ENCODE results near the gene STX8.
"Not testable (repeated sequence)": the region's sequence is repeated elsewhere in the genome, so short reads cannot be mapped to it uniquely, and the experiment has no call there.

Gene STX8

DNA sequence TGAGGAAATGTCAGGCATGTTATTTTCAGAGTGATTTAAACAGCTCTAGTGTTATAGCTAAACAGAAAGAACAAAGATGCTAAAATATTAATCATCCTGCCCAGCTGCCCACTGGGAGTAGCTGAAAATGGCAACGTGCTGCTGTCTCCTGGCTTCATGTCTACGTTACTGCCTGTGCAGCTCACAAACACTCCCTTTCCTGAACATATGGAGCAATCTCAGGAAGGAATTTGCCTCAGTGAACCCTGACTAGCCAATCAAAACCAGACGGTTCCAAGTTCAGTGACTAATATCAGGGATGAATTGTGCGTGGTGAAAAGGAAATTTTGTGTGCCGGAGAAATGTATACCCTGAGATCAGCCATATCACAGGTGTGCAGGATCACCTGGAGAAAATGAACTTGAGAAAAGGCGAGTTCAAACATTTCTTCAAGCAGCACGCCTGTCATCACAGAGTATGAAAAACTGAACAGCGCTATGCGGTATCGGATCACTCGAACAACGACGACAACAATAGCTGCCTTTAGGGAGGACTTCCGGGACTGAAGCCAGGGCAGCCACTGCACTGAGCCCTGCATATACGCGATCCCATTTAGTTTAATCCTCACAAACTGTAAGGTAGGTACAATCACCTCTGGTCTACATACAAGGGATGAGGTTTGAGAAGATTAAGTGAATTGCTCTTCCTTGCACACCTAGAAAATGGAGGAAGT lies 110.3 kb downstream of the STX8 start:
- DNase-seq (ENCODE audit: extremely low read depth, insufficient read length): no peak
- no peaks in the 10 kb centered on the region for H3K36me3 ChIP-seq (ENCODE audit: control insufficient read depth, insufficient read depth, low read length)
- no peak overlapping the region for H3K4me3 ChIP-seq (replicated peaks; ENCODE audit: low read depth, low read length)
- TF ChIP-seq, protein P1, sequence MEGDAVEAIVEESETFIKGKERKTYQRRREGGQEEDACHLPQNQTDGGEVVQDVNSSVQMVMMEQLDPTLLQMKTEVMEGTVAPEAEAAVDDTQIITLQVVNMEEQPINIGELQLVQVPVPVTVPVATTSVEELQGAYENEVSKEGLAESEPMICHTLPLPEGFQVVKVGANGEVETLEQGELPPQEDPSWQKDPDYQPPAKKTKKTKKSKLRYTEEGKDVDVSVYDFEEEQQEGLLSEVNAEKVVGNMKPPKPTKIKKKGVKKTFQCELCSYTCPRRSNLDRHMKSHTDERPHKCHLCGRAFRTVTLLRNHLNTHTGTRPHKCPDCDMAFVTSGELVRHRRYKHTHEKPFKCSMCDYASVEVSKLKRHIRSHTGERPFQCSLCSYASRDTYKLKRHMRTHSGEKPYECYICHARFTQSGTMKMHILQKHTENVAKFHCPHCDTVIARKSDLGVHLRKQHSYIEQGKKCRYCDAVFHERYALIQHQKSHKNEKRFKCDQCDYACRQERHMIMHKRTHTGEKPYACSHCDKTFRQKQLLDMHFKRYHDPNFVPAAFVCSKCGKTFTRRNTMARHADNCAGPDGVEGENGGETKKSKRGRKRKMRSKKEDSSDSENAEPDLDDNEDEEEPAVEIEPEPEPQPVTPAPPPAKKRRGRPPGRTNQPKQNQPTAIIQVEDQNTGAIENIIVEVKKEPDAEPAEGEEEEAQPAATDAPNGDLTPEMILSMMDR (IDR thresholded peaks at IDR 0.05; ENCODE audit: insufficient read depth, low read length, poor library complexity, severe bottlenecking): no peak
- H3K27me3 ChIP-seq (replicated peaks; ENCODE audit: control insufficient read depth, insufficient read depth, low read length): no peaks in the 10 kb centered on the region

DNA sequence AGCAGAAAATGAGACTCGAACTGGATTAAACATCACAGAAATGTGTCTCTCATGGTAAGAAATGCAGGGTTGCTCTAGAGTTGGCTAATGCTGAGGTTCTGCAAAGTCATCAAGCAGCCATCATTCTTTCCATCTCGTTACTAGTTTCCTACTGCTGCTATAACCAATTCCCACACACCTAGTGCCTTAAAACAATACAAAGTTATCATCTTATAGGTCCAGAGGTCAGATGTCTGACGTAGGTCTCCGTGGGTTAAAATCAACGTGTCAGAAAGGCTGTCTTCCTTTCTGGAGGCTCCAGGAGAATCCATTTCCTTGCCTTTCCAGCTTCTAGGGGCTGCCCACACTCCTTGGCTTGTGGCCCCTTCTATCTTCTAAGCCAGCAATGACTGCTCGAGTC lies 118.6 kb downstream of the STX8 start:
- TF ChIP-seq, protein P1 (IDR thresholded peaks at IDR 0.05; ENCODE audit: insufficient read depth, low read length, poor library complexity, severe bottlenecking): no peak
- DNase-seq (ENCODE audit: extremely low read depth, insufficient read length): no peak
- no peak overlapping the region for H3K4me3 ChIP-seq (replicated peaks; ENCODE audit: low read depth, low read length)
- no peaks in the 10 kb centered on the region for H3K36me3 ChIP-seq (ENCODE audit: control insufficient read depth, insufficient read depth, low read length)
- H3K27me3 ChIP-seq (replicated peaks; ENCODE audit: control insufficient read depth, insufficient read depth, low read length): no peaks in the 10 kb centered on the region

DNA sequence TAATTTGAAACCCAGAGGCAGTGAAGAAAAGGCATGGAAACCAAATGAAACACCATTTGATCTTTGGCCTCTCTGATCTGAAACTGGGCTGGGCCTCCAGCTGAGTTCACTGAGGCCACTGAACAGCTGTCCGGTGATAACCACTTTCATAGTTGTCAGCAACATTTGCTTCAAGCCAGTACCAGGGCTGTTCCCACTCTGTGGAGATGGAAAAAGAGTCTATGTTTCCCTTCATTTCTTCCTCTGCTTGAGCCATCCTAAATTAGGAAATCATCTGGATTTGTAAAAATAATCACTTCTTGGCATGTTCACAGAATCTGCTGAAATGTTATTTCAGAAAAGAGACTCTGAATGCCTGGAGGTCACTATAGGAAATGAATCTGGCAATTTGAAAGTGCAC lies 119.3 kb downstream of the STX8 start:
- DNase-seq (ENCODE audit: extremely low read depth, insufficient read length): no peak
- H3K27me3 ChIP-seq (replicated peaks; ENCODE audit: control insufficient read depth, insufficient read depth, low read length): no peaks in the 10 kb centered on the region
- TF ChIP-seq, protein P1 (IDR thresholded peaks at IDR 0.05; ENCODE audit: insufficient read depth, low read length, poor library complexity, severe bottlenecking): no peak
- no peak overlapping the region for H3K4me3 ChIP-seq (replicated peaks; ENCODE audit: low read depth, low read length)
- H3K36me3 ChIP-seq (ENCODE audit: control insufficient read depth, insufficient read depth, low read length): no peaks in the 10 kb centered on the region

DNA sequence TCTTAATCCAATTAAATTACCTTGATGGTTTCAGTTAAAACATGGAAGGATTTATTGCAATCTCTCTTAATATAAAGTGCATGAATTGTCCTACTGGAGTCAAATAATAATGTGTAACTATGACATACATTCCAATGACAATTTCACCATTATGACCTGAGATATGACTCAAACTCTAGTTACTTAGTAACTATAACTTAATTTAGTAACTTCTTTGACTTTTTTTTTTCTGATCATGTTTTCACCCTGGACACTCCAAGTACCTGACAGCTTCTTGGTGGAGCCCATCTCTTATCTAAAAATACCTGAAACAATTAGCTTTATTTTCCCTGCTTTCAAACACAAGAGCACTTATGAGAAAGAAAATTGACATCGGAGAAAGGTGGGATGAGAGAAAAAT lies 123.7 kb downstream of the STX8 start:
- no peak for DNase-seq (ENCODE audit: extremely low read depth, insufficient read length)
- Histone ChIP-seq H3K4me3 (replicated peaks; ENCODE audit: low read depth, low read length) (no peak overlapping the region), H3K36me3 (ENCODE audit: control insufficient read depth, insufficient read depth, low read length) (no peaks in the 10 kb centered on the region), H3K27me3 (replicated peaks; ENCODE audit: control insufficient read depth, insufficient read depth, low read length) (no peaks in the 10 kb centered on the region)
- TF ChIP-seq, protein P1 (IDR thresholded peaks at IDR 0.05; ENCODE audit: insufficient read depth, low read length, poor library complexity, severe bottlenecking): no peak

DNA sequence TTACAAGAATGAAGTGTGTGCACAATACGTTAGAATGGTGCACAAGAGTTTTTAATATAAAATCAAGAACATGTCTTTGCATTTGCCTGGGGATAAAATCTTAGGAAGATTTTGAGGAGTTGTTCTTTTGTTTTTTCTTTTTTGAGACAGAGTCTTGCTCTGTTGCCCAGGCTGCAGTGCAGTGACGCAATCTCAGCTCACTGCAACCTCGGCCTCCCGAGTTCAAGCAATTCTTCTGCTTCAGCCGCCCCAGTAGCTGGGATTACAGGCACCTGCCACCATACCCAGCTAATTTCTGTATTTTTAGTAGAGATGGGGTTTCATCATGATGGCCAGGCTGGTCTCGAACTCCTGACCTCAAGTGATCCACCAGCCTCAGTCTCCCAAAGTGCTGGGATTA lies 128.3 kb downstream of the STX8 start:
- H3K36me3 ChIP-seq (ENCODE audit: control insufficient read depth, insufficient read depth, low read length); H3K27me3 ChIP-seq (replicated peaks; ENCODE audit: control insufficient read depth, insufficient read depth, low read length); DNase-seq (ENCODE audit: extremely low read depth, insufficient read length); H3K4me3 ChIP-seq (replicated peaks; ENCODE audit: low read depth, low read length): not testable (repeated sequence)

DNA sequence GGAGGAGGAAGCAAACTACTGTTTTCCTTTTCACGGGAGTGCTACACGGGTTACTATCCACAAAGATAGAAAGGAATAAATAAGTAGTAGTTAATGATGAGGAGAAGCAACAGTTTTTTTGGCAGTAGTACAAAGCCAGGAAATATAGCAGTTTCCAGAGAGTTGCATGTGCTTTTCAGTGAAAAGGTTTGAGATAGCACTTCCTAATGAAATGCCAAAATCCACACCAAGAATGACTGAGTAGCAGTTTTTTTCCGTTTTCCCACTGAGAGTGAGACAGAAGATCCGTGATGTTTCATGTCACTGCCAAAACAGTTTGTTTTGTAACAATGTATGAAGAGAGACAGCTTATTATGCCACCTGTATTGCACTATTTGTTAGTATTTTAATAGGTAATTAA lies 129.1 kb downstream of the STX8 start:
- Histone ChIP-seq H3K36me3 (ENCODE audit: control insufficient read depth, insufficient read depth, low read length) (no peaks in the 10 kb centered on the region), H3K27me3 (replicated peaks; ENCODE audit: control insufficient read depth, insufficient read depth, low read length) (no peaks in the 10 kb centered on the region), H3K4me3 (replicated peaks; ENCODE audit: low read depth, low read length) (no peak overlapping the region)
- TF ChIP-seq, protein P1 (IDR thresholded peaks at IDR 0.05; ENCODE audit: insufficient read depth, low read length, poor library complexity, severe bottlenecking): no peak
- DNase-seq (ENCODE audit: extremely low read depth, insufficient read length): no peak
